Astrocyte (in vitro differentiated cells and primary cell): ENCODE data around the gene NTN3. TPM values are rescaled to one million over a fixed set of nuclear protein-coding genes. Genes with fewer than 3 reads are reported as not detected.

Experiments used
- DNase-seq: peaks from one replicate; pipeline ENCODE4 v3.0.0-alpha.2; 2010; ENCODE audit warnings: low read depth
- FAIRE-seq: peaks from 2 replicates; lab custom pipeline; 2011; peaks lifted over from hg19 to GRCh38; lab: Jason Lieb, UNC
- H2AFZ ChIP-seq: 2 replicates; pipeline ENCODE4 v1.6.0; 2012; ENCODE audit warnings: low read depth, low read length, inconsistent platforms
- H3K27ac ChIP-seq: 2 replicates; pipeline ENCODE4 v1.5.1; 2011; ENCODE audit warnings: low read depth, low read length, inconsistent platforms
- H3K27me3 ChIP-seq: 2 replicates; pipeline ENCODE4 v1.6.0; 2011; ENCODE audit warnings: low read length, inconsistent platforms; ENCODE audit not compliant: insufficient read depth
- H3K36me3 ChIP-seq: 2 replicates; pipeline ENCODE4 v1.5.1; 2011; ENCODE audit warnings: low read length, inconsistent platforms; ENCODE audit not compliant: insufficient read depth
- H3K4me1 ChIP-seq: 2 replicates; pipeline ENCODE4 v1.5.1; 2011; ENCODE audit warnings: low read length, inconsistent platforms; ENCODE audit not compliant: insufficient read depth
- H3K4me2 ChIP-seq: 2 replicates; pipeline ENCODE4 v1.6.0; 2012; ENCODE audit warnings: low read length, inconsistent platforms
- H3K4me3 ChIP-seq: 2 replicates; pipeline ENCODE4 v1.5.1; 2011; ENCODE audit warnings: low read depth, mild to moderate bottlenecking, low read length, inconsistent platforms; ENCODE audit not compliant: insufficient read depth
- H3K79me2 ChIP-seq: 2 replicates; pipeline ENCODE4 v1.6.0; 2012; ENCODE audit warnings: mild to moderate bottlenecking, low read length, inconsistent platforms; ENCODE audit not compliant: insufficient read depth
- H3K9ac ChIP-seq: 2 replicates; pipeline ENCODE4 v1.6.0; 2012; ENCODE audit warnings: mild to moderate bottlenecking, low read length, inconsistent platforms
- H3K9me3 ChIP-seq: 2 replicates; pipeline ENCODE4 v1.5.1; 2012; ENCODE audit warnings: low read depth, mild to moderate bottlenecking, low read length, inconsistent platforms; ENCODE audit not compliant: insufficient read depth
- H4K20me1 ChIP-seq: 2 replicates; pipeline ENCODE4 v1.6.0; 2012; ENCODE audit warnings: low read length, inconsistent platforms; ENCODE audit not compliant: insufficient read depth
- H3K27ac Mint-ChIP-seq: one replicate; pipeline ENCODE4 v1.8.0; 2021; ENCODE audit warnings: mild to moderate bottlenecking, mixed read lengths; ENCODE audit not compliant: unreplicated experiment
- H3K27me3 Mint-ChIP-seq: one replicate; pipeline ENCODE4 v1.8.0; 2021; ENCODE audit warnings: low read depth, mixed read lengths; ENCODE audit not compliant: unreplicated experiment
- H3K36me3 Mint-ChIP-seq: one replicate; pipeline ENCODE4 v1.8.0; 2021; ENCODE audit warnings: low read depth, mixed read lengths; ENCODE audit not compliant: unreplicated experiment
- H3K4me1 Mint-ChIP-seq: one replicate; pipeline ENCODE4 v1.8.0; 2021; ENCODE audit warnings: low read depth, mixed read lengths; ENCODE audit not compliant: unreplicated experiment
- H3K4me3 Mint-ChIP-seq: one replicate; pipeline ENCODE4 v1.8.0; 2021; ENCODE audit warnings: mild to moderate bottlenecking, moderate library complexity, mixed read lengths; ENCODE audit not compliant: unreplicated experiment
- H3K9me3 Mint-ChIP-seq: one replicate; pipeline ENCODE4 v1.8.0; 2021; ENCODE audit warnings: mild to moderate bottlenecking, mixed read lengths; ENCODE audit not compliant: unreplicated experiment
- EZH2 ChIP-seq: IDR thresholded peaks from 2 replicates; pipeline ENCODE4 v1.6.1; 2012; ENCODE audit warnings: mild to moderate bottlenecking, low read length, inconsistent platforms; ENCODE audit not compliant: insufficient read depth
- total RNA-seq: library from RNA; stranded (reverse); gene quantifications from 2 replicates; pipeline ENCODE4 v1.2.1, GENCODE V29; 2021
- TF ChIP-seq, protein P1 (sequence below): IDR thresholded peaks from 2 replicates; pipeline ENCODE4 v1.5.1; 2011; ENCODE audit warnings: low read depth, mild to moderate bottlenecking, inconsistent platforms, low read length, moderate library complexity; ENCODE audit not compliant: insufficient read depth

The NTN3 gene
- total RNA-seq, 1 donor from 2014 or later: 1.1 TPM

GRCh38 chr16:2498531-2499253 is 27.6 kb downstream of the NTN3 start:
- Histone ChIP-seq H4K20me1 (peaks cover 19% of the 10 kb centered on the region), H3K9ac (no peak overlapping the region), H3K79me2 (no peaks in the 10 kb centered on the region), H3K36me3 (no peaks in the 10 kb centered on the region), H3K27ac (no peak overlapping the region), H2AFZ (no peak overlapping the region), H3K4me3 (no peak overlapping the region), H3K4me1 (peaks cover 12% of the 10 kb centered on the region), H3K27me3 (no peaks in the 10 kb centered on the region), H3K4me2 (no peak overlapping the region), H3K9me3 (no peaks in the 10 kb centered on the region)
- FAIRE-seq (no peak), DNase-seq (no peak)
- no peaks in the 10 kb centered on the region for H3K9me3 Mint-ChIP-seq
- no peak for TF ChIP-seq EZH2
- TF ChIP-seq, protein P1, sequence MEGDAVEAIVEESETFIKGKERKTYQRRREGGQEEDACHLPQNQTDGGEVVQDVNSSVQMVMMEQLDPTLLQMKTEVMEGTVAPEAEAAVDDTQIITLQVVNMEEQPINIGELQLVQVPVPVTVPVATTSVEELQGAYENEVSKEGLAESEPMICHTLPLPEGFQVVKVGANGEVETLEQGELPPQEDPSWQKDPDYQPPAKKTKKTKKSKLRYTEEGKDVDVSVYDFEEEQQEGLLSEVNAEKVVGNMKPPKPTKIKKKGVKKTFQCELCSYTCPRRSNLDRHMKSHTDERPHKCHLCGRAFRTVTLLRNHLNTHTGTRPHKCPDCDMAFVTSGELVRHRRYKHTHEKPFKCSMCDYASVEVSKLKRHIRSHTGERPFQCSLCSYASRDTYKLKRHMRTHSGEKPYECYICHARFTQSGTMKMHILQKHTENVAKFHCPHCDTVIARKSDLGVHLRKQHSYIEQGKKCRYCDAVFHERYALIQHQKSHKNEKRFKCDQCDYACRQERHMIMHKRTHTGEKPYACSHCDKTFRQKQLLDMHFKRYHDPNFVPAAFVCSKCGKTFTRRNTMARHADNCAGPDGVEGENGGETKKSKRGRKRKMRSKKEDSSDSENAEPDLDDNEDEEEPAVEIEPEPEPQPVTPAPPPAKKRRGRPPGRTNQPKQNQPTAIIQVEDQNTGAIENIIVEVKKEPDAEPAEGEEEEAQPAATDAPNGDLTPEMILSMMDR: no peak
- H3K4me1 Mint-ChIP-seq: peaks cover 8% of the 10 kb centered on the region
- H3K27me3 Mint-ChIP-seq: no peaks in the 10 kb centered on the region
- H3K27ac Mint-ChIP-seq: no peak overlapping the region
- no peak overlapping the region for H3K4me3 Mint-ChIP-seq
- peaks cover 5% of the 10 kb centered on the region for H3K36me3 Mint-ChIP-seq

DNA sequence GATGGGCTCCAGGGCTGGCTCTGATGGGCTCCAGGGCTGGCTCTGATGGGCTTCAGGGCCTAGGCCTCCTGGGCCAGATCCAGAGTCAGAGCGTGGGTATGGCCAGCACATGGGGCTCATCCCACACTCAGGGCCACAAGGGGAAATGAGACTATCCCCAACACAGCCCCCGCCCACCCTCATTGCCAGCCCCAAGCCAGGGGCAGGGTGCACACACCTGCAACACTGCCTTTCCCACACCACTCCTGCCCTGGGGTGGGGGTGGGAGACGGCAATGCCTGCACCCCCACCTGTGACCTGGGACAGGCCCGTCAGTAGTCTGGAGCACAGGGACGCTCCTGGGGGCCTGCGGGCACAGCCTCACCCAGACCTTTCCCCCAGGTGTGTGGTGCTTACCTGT is 28.4 kb downstream of the NTN3 start:
- Histone ChIP-seq H3K4me1 (peaks cover 12% of the 10 kb centered on the region), H3K9me3 (no peaks in the 10 kb centered on the region), H2AFZ (no peak overlapping the region), H3K9ac (no peak overlapping the region), H3K79me2 (no peaks in the 10 kb centered on the region), H4K20me1 (peaks cover 19% of the 10 kb centered on the region), H3K4me2 (no peak overlapping the region), H3K4me3 (no peak overlapping the region), H3K27ac (no peak overlapping the region), H3K36me3 (no peaks in the 10 kb centered on the region), H3K27me3 (no peaks in the 10 kb centered on the region)
- Mint-ChIP-seq H3K4me3 (no peak overlapping the region), H3K27ac (no peak overlapping the region), H3K9me3 (no peaks in the 10 kb centered on the region), H3K36me3 (peaks cover 5% of the 10 kb centered on the region), H3K27me3 (no peaks in the 10 kb centered on the region), H3K4me1 (peaks cover 8% of the 10 kb centered on the region)
- TF ChIP-seq, protein P1: no peak
- TF ChIP-seq EZH2: no peak
- FAIRE-seq (no peak), DNase-seq (no peak)

DNA sequence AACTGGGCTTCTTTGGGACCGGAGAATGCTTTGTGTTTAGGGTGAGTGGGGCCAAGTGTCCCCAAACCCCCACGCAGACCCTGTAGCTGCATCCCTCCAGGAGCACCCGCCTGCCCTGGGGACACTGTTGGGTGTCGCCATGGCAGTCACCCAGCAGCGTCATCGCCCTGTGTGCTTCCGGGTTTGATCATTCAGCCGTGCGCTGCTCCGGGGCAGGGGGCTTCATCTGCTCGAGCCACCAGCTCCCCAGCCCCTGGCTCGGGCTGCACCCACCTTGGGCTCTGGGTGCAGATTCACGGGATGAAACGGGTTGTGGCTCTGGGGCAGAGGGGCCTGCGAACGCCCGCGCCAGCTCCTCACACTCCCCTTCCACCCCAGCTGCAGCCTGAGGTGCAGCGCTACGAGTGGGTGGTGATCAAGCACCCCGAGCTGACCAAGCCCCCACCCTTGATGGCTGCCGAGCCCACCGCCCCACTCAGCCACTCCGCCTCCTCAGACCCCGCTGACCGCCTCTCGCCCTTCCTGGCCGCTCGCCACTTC is 28.9 kb downstream of the NTN3 start:
- peaks cover 8% of the 10 kb centered on the region for H3K4me1 Mint-ChIP-seq
- no peaks in the 10 kb centered on the region for H3K36me3 ChIP-seq
- no peak overlapping the region for H3K27ac ChIP-seq
- H3K4me1 ChIP-seq: peaks cover 12% of the 10 kb centered on the region
- H3K9ac ChIP-seq: no peak overlapping the region
- no peak for FAIRE-seq
- H3K27me3 Mint-ChIP-seq: no peaks in the 10 kb centered on the region
- H3K4me2 ChIP-seq: no peak overlapping the region
- H3K4me3 ChIP-seq: no peak overlapping the region
- H3K27me3 ChIP-seq: no peaks in the 10 kb centered on the region
- no peaks in the 10 kb centered on the region for H3K79me2 ChIP-seq
- H3K36me3 Mint-ChIP-seq: peaks cover 5% of the 10 kb centered on the region
- TF ChIP-seq EZH2: no peak
- TF ChIP-seq, protein P1: no peak
- H3K4me3 Mint-ChIP-seq: no peak overlapping the region
- no peak overlapping the region for H3K27ac Mint-ChIP-seq
- peaks cover 19% of the 10 kb centered on the region for H4K20me1 ChIP-seq
- no peak for DNase-seq
- no peaks in the 10 kb centered on the region for H3K9me3 ChIP-seq
- H2AFZ ChIP-seq: no peak overlapping the region
- no peaks in the 10 kb centered on the region for H3K9me3 Mint-ChIP-seq
